ENCODE data around the gene SLC26A1. TPM values are rescaled to one million over a fixed set of nuclear protein-coding genes. Genes with fewer than 3 reads are reported as not detected.

The SLC26A1 gene
- total RNA-seq, 1 experiment from 2014 or later: 1.8 TPM

GRCh38 chr4:1018147-1019020, 25.2 kb upstream of the SLC26A1 start:
- in situ Hi-C loops (cut with HindIII; ENCODE audit: low pct_unique_long_range_greater_than_20kb, low sequenced_read_pairs): no loop called here
- Histone ChIP-seq H3K9me3 (ENCODE audit: control insufficient read depth, insufficient read depth, low read depth, low read length) (no peaks in the 10 kb centered on the region), H3K4me3 (ENCODE audit: low read depth in 2 of 2, low read length in 2 of 2) (no peak overlapping the region), H3K36me3 (ENCODE audit: control insufficient read depth, insufficient read depth, low read length) (no peaks in the 10 kb centered on the region), H3K4me1 (ENCODE audit: control insufficient read depth, insufficient read depth, low read length) (peaks cover 6% of the 10 kb centered on the region; the same call in 1 of the 2 replicates), H3K27me3 (ENCODE audit: control insufficient read depth, insufficient read depth, low read length) (no peaks in the 10 kb centered on the region), H3K27ac (ENCODE audit: low read length) (no peak overlapping the region)
- TF ChIP-seq POLR2AphosphoS5 (IDR thresholded peaks at IDR 0.05; ENCODE audit: low read depth, low read length): no peak
- ChIA-PET POLR2A (no interaction called here), CTCF (no interaction called here)
- no TSS peak for BruUV-seq (replicated peaks)
- intact Hi-C loops (cut with micrococcal nuclease; ENCODE audit: unreplicated experiment): no loop called here
- ATAC-seq (no peak), DNase-seq (ENCODE audit: low read depth, low spot score) (no peak)

DNA sequence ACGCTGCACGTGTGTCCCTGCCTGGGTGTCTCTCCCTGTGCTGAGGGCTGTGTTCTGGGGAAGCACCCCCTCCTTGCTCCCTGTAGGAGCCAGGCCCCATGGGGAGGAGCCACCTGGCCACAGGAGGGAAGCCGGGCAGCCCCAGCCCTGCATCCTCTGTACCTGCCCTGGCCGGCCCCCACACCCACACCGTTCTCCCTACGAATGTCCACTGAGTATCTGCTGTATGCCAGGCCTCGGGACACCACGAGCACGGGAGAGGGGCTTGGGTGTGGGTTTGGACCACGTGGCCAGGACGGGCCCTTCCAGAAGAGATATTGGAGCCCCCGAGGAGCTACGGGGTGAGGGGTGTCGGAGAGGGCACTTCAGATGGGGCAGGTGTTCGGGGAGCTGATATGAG, 24.5 kb upstream of the SLC26A1 start:
- intact Hi-C loops (cut with micrococcal nuclease; ENCODE audit: unreplicated experiment) (no loop called here), in situ Hi-C loops (cut with HindIII; ENCODE audit: low pct_unique_long_range_greater_than_20kb, low sequenced_read_pairs) (no loop called here)
- no peaks in the 10 kb centered on the region for H3K36me3 ChIP-seq (ENCODE audit: control insufficient read depth, insufficient read depth, low read length)
- ATAC-seq: no peak
- no peak overlapping the region for H3K4me3 ChIP-seq (ENCODE audit: low read depth in 2 of 2, low read length in 2 of 2)
- no peaks in the 10 kb centered on the region for H3K27me3 ChIP-seq (ENCODE audit: control insufficient read depth, insufficient read depth, low read length)
- BruUV-seq (replicated peaks): no TSS peak
- DNase-seq (ENCODE audit: low read depth, low spot score): no peak
- ChIA-PET POLR2A (no interaction called here), CTCF (no interaction called here)
- H3K27ac ChIP-seq (ENCODE audit: low read length): no peak overlapping the region
- peaks cover 6% of the 10 kb centered on the region; the same call in 1 of the 2 replicates for H3K4me1 ChIP-seq (ENCODE audit: control insufficient read depth, insufficient read depth, low read length)
- H3K9me3 ChIP-seq (ENCODE audit: control insufficient read depth, insufficient read depth, low read depth, low read length): no peaks in the 10 kb centered on the region
- TF ChIP-seq TCF7L2 (IDR thresholded peaks at IDR 0.05; ENCODE audit: low read depth, low read length) (no peak), SIN3A (IDR thresholded peaks at IDR 0.05; ENCODE audit: borderline replicate concordance, insufficient read depth, low read depth, low read length) (no peak), POLR2AphosphoS5 (IDR thresholded peaks at IDR 0.05; ENCODE audit: low read depth, low read length) (no peak), CTCF (IDR thresholded peaks at IDR 0.05) (no peak)
- TF ChIP-seq, protein P1, sequence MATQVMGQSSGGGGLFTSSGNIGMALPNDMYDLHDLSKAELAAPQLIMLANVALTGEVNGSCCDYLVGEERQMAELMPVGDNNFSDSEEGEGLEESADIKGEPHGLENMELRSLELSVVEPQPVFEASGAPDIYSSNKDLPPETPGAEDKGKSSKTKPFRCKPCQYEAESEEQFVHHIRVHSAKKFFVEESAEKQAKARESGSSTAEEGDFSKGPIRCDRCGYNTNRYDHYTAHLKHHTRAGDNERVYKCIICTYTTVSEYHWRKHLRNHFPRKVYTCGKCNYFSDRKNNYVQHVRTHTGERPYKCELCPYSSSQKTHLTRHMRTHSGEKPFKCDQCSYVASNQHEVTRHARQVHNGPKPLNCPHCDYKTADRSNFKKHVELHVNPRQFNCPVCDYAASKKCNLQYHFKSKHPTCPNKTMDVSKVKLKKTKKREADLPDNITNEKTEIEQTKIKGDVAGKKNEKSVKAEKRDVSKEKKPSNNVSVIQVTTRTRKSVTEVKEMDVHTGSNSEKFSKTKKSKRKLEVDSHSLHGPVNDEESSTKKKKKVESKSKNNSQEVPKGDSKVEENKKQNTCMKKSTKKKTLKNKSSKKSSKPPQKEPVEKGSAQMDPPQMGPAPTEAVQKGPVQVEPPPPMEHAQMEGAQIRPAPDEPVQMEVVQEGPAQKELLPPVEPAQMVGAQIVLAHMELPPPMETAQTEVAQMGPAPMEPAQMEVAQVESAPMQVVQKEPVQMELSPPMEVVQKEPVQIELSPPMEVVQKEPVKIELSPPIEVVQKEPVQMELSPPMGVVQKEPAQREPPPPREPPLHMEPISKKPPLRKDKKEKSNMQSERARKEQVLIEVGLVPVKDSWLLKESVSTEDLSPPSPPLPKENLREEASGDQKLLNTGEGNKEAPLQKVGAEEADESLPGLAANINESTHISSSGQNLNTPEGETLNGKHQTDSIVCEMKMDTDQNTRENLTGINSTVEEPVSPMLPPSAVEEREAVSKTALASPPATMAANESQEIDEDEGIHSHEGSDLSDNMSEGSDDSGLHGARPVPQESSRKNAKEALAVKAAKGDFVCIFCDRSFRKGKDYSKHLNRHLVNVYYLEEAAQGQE (IDR thresholded peaks at IDR 0.05; ENCODE audit: insufficient read depth in 1 of 2, low read depth in 2 of 2, low read length in 1 of 2): no peak

DNA sequence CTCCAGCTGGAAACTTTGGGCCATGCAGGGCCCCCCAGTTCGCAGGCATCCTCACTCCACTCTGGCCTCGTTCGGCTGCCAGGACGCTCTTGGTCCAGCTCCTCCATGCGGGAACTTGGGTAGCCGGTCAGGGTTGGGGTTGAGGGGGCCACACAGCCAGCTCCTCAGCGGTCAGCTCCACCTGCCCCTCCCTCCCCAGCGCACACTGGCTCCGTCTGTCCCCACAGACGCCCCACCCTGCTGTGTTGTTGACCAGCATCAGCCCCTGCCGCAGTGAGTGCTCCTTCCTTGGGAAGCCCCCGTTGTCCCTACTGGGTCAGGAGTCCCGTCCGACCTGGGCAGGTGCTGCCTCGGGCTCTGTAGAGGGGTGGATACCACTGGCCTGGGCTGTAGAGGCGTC, 24.0 kb upstream of the SLC26A1 start:
- no TSS peak for BruUV-seq (replicated peaks)
- no peak for DNase-seq (ENCODE audit: low read depth, low spot score)
- intact Hi-C loops (cut with micrococcal nuclease; ENCODE audit: unreplicated experiment): no loop called here
- no peak for ATAC-seq
- ChIA-PET POLR2A (no interaction called here), CTCF (no interaction called here)
- TF ChIP-seq CTCF (IDR thresholded peaks at IDR 0.05): no peak
- no peak overlapping the region for H3K27ac ChIP-seq (ENCODE audit: low read length)
- H3K36me3 ChIP-seq (ENCODE audit: control insufficient read depth, insufficient read depth, low read length): no peaks in the 10 kb centered on the region
- no peaks in the 10 kb centered on the region for H3K9me3 ChIP-seq (ENCODE audit: control insufficient read depth, insufficient read depth, low read depth, low read length)
- in situ Hi-C loops (cut with HindIII; ENCODE audit: low pct_unique_long_range_greater_than_20kb, low sequenced_read_pairs): no loop called here
- no peak overlapping the region for H3K4me3 ChIP-seq (ENCODE audit: low read depth in 2 of 2, low read length in 2 of 2)
- no peaks in the 10 kb centered on the region for H3K27me3 ChIP-seq (ENCODE audit: control insufficient read depth, insufficient read depth, low read length)
- H3K4me1 ChIP-seq (ENCODE audit: control insufficient read depth, insufficient read depth, low read length): peaks cover 6% of the 10 kb centered on the region; the same call in 1 of the 2 replicates

All from Panc1 (cell line).